Naive thymus-derived CD4-positive, alpha-beta T cell (primary cell): ENCODE measurements around the gene INTS1. TPM values are rescaled to one million over a fixed set of nuclear protein-coding genes. Genes with fewer than 3 reads are reported as not detected.

Experiments
- ATAC-seq: fragments of 150-1000 bp; cut with Tn5 transposase; 2 replicates; pipeline ENCODE4 v1.10.0; 2021; ENCODE audit warnings: mild to moderate bottlenecking, moderate library complexity
- CTCF ChIA-PET: fragments of 350-600 bp; sonication (Branson Sonifier 250); formaldehyde crosslinking; loops from one replicate; lab custom pipeline; 2021; ENCODE audit warnings: antibody characterized with exemption; lab: Charles Lee
- POLR2A ChIA-PET: fragments of 350-600 bp; sonication (Branson Sonifier 250); formaldehyde crosslinking; loops from one replicate; lab custom pipeline; 2021; ENCODE audit warnings: antibody characterized with exemption, inconsistent platforms; lab: Charles Lee
- DNase-seq, 9 donors: peaks; one replicate each; pipeline versions ENCODE4 v3.0.0 to v3.0.0-alpha.2; 2020 to 2022; ENCODE audit warnings: mixed read lengths in 1 of 9
- H3K27ac ChIP-seq: one replicate; pipeline ENCODE4 v1.7.0; 2013; ENCODE audit warnings: mild to moderate bottlenecking, low read depth, low read length, moderate library complexity
- H3K27me3 ChIP-seq, 2 donors: one replicate each; pipeline ENCODE4 v1.7.0; 2013; ENCODE audit warnings: low read length in 2 of 2, mild to moderate bottlenecking in 2 of 2, moderate library complexity in 2 of 2; ENCODE audit not compliant: control insufficient read depth in 2 of 2, insufficient read depth in 2 of 2
- H3K36me3 ChIP-seq, 3 experiments: 1 replicate in 2 of 3; 2 replicates in 1 of 3; pipeline ENCODE4 v1.7.0; 2013; ENCODE audit warnings: low read length in 3 of 3, mild to moderate bottlenecking in 3 of 3, moderate library complexity in 1 of 3; ENCODE audit not compliant: insufficient read depth in 3 of 3, control insufficient read depth in 2 of 3
- H3K4me1 ChIP-seq, 2 donors: one replicate each; pipeline ENCODE4 v1.7.0; 2013; ENCODE audit warnings: low read length in 2 of 2, mild to moderate bottlenecking in 2 of 2, moderate library complexity in 1 of 2; ENCODE audit not compliant: control insufficient read depth in 2 of 2, insufficient read depth in 2 of 2
- H3K4me3 ChIP-seq: 2 replicates; pipeline ENCODE4 v1.7.0; 2013; ENCODE audit warnings: mild to moderate bottlenecking, low read length
- H3K9me3 ChIP-seq, 3 experiments: 1 replicate in 2 of 3; 2 replicates in 1 of 3; pipeline ENCODE4 v1.7.0; 2013; ENCODE audit warnings: low read length in 3 of 3; ENCODE audit not compliant: control insufficient read depth in 2 of 3
- H3K27ac Mint-ChIP-seq, 9 donors: one replicate each; pipeline ENCODE4 v1.8.0; 2020 to 2022; ENCODE audit warnings: mixed read lengths in 9 of 9, mild to moderate bottlenecking in 8 of 9, moderate library complexity in 5 of 9, inconsistent platforms in 2 of 9
- H3K27me3 Mint-ChIP-seq, 5 donors: one replicate each; pipeline ENCODE4 v1.8.0; 2021 to 2022; ENCODE audit warnings: mixed read lengths in 5 of 5, mild to moderate bottlenecking in 1 of 5
- H3K36me3 Mint-ChIP-seq, 5 donors: one replicate each; pipeline ENCODE4 v1.8.0; 2020 to 2022; ENCODE audit warnings: mixed read lengths in 5 of 5, mild to moderate bottlenecking in 3 of 5, inconsistent platforms in 1 of 5
- H3K4me1 Mint-ChIP-seq, 7 donors: one replicate each; pipeline ENCODE4 v1.8.0; 2020 to 2022; ENCODE audit warnings: mixed read lengths in 7 of 7, mild to moderate bottlenecking in 3 of 7, inconsistent platforms in 1 of 7
- H3K4me3 Mint-ChIP-seq, 10 donors: one replicate each; pipeline ENCODE4 v1.8.0; 2020 to 2022; ENCODE audit warnings: mild to moderate bottlenecking in 10 of 10, mixed read lengths in 10 of 10, moderate library complexity in 6 of 10, inconsistent platforms in 2 of 10
- H3K9me3 Mint-ChIP-seq, 11 donors: one replicate each; pipeline ENCODE4 v1.8.0; 2020 to 2022; ENCODE audit warnings: mixed read lengths in 11 of 11, mild to moderate bottlenecking in 4 of 11, inconsistent platforms in 1 of 11, moderate library complexity in 1 of 11
- intact Hi-C, 2 donors: fragments of 100-400 bp; cut with micrococcal nuclease; formaldehyde crosslinking; loops; one replicate each; pipeline ENCODE4 v1.15.1; 2023
- polyA plus RNA-seq, 2 donors: library from polyadenylated mRNA; unstranded; fragments of 300-500 nt; fragmentation: Illumina TruSeq; gene quantifications; one replicate each; pipeline ENCODE4 v1.2.3, GENCODE V29; 2021
- total RNA-seq, 6 experiments: library from RNA in 5 of 6; stranded (reverse) in 5 of 6; gene quantifications; 1 replicate in 5 of 6; 2 replicates in 1 of 6; pipeline ENCODE4 v1.2.3 and lab custom pipeline; 2021 to 2026

Gene INTS1
- total and polyA plus RNA-seq, 7 experiments from 2014 or later, result 15.1 to 157 (median 103) TPM

- intact Hi-C loops, result no loop called here
- H3K36me3 Mint-ChIP-seq, result peaks cover 4 to 39% (median 12%) of the 10 kb centered on the region in 5 donors
- no peak overlapping the region for H3K27ac Mint-ChIP-seq
- no peaks in the 10 kb centered on the region for H3K9me3 ChIP-seq
- H3K4me3 ChIP-seq, result no peak overlapping the region
- H3K4me3 Mint-ChIP-seq, result no peak overlapping the region
- POLR2A ChIA-PET, result no interaction called here
- peaks cover 5 to 99% (median 20%) of the 10 kb centered on the region in 3 experiments for H3K36me3 ChIP-seq
- H3K9me3 Mint-ChIP-seq, result no peaks in the 10 kb centered on the region
- no peaks in the 10 kb centered on the region for H3K27me3 ChIP-seq
- no peaks in the 10 kb centered on the region for H3K4me1 Mint-ChIP-seq
- H3K27me3 Mint-ChIP-seq, result no peaks in the 10 kb centered on the region
- CTCF ChIA-PET, result no interaction called here
- H3K27ac ChIP-seq, result no peak overlapping the region
- no peak for DNase-seq
- no peak for ATAC-seq
- no peaks in the 10 kb centered on the region for H3K4me1 ChIP-seq
Observed at GRCh38 chr7:1488016-1488415, 16.2 kb downstream of the INTS1 start.

- ATAC-seq (no peak), DNase-seq (no peak)
- ChIA-PET CTCF (no interaction called here), POLR2A (no interaction called here)
- Mint-ChIP-seq H3K4me3 (no peak overlapping the region), H3K4me1 (no peaks in the 10 kb centered on the region), H3K27ac (no peak overlapping the region), H3K27me3 (no peaks in the 10 kb centered on the region), H3K36me3 (peaks cover 3 to 38% (median 12%) of the 10 kb centered on the region in 5 donors), H3K9me3 (no peaks in the 10 kb centered on the region)
- H3K27me3 ChIP-seq, result no peaks in the 10 kb centered on the region
- intact Hi-C loops, result no loop called here
- no peaks in the 10 kb centered on the region for H3K4me1 ChIP-seq
- H3K9me3 ChIP-seq, result no peaks in the 10 kb centered on the region
- H3K36me3 ChIP-seq, result peaks cover 5 to 100% (median 20%) of the 10 kb centered on the region in 3 experiments
- no peak overlapping the region for H3K27ac ChIP-seq
- H3K4me3 ChIP-seq, result no peak overlapping the region
Observed at GRCh38 chr7:1487466-1487865, 16.7 kb downstream of the INTS1 start.

GRCh38 chr7:1486571-1486970, 17.6 kb downstream of the INTS1 start:
- POLR2A ChIA-PET, result no interaction called here

GRCh38 chr7:1485156-1485555, 19.0 kb downstream of the INTS1 start:
- CTCF ChIA-PET, result no interaction called here
- H3K36me3 Mint-ChIP-seq, result peaks cover 0 to 28% (median 7%) of the 10 kb centered on the region in 5 donors

More at GRCh38 chr7:1486571-1486970, 17.6 kb downstream of the INTS1 start:
- Mint-ChIP-seq H3K27me3 (no peaks in the 10 kb centered on the region), H3K4me3 (no peak overlapping the region), H3K36me3 (peaks cover 0 to 35% (median 12%) of the 10 kb centered on the region in 5 donors), H3K27ac (no peak overlapping the region), H3K4me1 (peaks cover 0 to 2% (median 0%) of the 10 kb centered on the region in 7 donors), H3K9me3 (no peaks in the 10 kb centered on the region)
- no peak for DNase-seq
- CTCF ChIA-PET, result interaction anchor here (0.6 kb wide), 1 partner anchor 1992 kb away, joined by 4 read pairs; no protein-coding TSS in a partner anchor
- H3K4me3 ChIP-seq, result no peak overlapping the region
- peaks cover 5 to 100% (median 20%) of the 10 kb centered on the region in 3 experiments for H3K36me3 ChIP-seq
- no peak for ATAC-seq
- H3K27me3 ChIP-seq, result no peaks in the 10 kb centered on the region
- no peaks in the 10 kb centered on the region for H3K9me3 ChIP-seq
- no peak overlapping the region for H3K27ac ChIP-seq
- intact Hi-C loops, result no loop called here
- H3K4me1 ChIP-seq, result no peaks in the 10 kb centered on the region

GRCh38 chr7:1484569-1484968, 19.6 kb downstream of the INTS1 start:
- intact Hi-C loops, result no loop called here
- DNase-seq (no peak), ATAC-seq (no peak)
- H3K27me3 ChIP-seq, result no peaks in the 10 kb centered on the region
- no peak overlapping the region for H3K4me3 ChIP-seq
- peaks cover 0 to 2% (median 0%) of the 10 kb centered on the region in 7 donors for H3K4me1 Mint-ChIP-seq
- H3K27ac Mint-ChIP-seq, result no peak overlapping the region
- no peaks in the 10 kb centered on the region for H3K9me3 Mint-ChIP-seq
- POLR2A ChIA-PET, result no interaction called here
- no peak overlapping the region for H3K4me3 Mint-ChIP-seq
- H3K4me1 ChIP-seq, result no peaks in the 10 kb centered on the region
- no peak overlapping the region for H3K27ac ChIP-seq
- H3K36me3 Mint-ChIP-seq, result peaks cover 0 to 22% (median 7%) of the 10 kb centered on the region in 5 donors
- CTCF ChIA-PET, result no interaction called here
- H3K9me3 ChIP-seq, result no peaks in the 10 kb centered on the region
- no peaks in the 10 kb centered on the region for H3K27me3 Mint-ChIP-seq
- peaks cover 0 to 100% (median 16%) of the 10 kb centered on the region in 3 experiments for H3K36me3 ChIP-seq

More at GRCh38 chr7:1485156-1485555, 19.0 kb downstream of the INTS1 start:
- Mint-ChIP-seq H3K27me3 (no peaks in the 10 kb centered on the region), H3K4me3 (no peak overlapping the region), H3K27ac (no peak overlapping the region), H3K9me3 (no peaks in the 10 kb centered on the region), H3K4me1 (peaks cover 0 to 2% (median 0%) of the 10 kb centered on the region in 7 donors)
- Histone ChIP-seq H3K4me3 (no peak overlapping the region), H3K4me1 (no peaks in the 10 kb centered on the region), H3K36me3 (peaks cover 0 to 100% (median 17%) of the 10 kb centered on the region in 3 experiments), H3K9me3 (no peaks in the 10 kb centered on the region), H3K27ac (no peak overlapping the region), H3K27me3 (no peaks in the 10 kb centered on the region)
- POLR2A ChIA-PET, result interaction anchor here (1.2 kb wide), 1 partner anchor 9 kb away, joined by 5 read pairs; no protein-coding TSS in a partner anchor
- ATAC-seq (no peak), DNase-seq (no peak)
- intact Hi-C loops, result no loop called here

GRCh38 chr7:1483536-1484505, 20.4 kb downstream of the INTS1 start:
- Mint-ChIP-seq H3K4me1 (peaks cover 0 to 2% (median 0%) of the 10 kb centered on the region in 7 donors), H3K36me3 (peaks cover 0 to 17% (median 7%) of the 10 kb centered on the region in 5 donors), H3K9me3 (no peaks in the 10 kb centered on the region), H3K27me3 (no peaks in the 10 kb centered on the region), H3K27ac (no peak overlapping the region), H3K4me3 (no peak overlapping the region)
- no peak overlapping the region for H3K27ac ChIP-seq
- CTCF ChIA-PET, result interaction anchor here (0.6 kb wide), 1 partner anchor 1209 kb away, joined by 3 read pairs; no protein-coding TSS in a partner anchor
- intact Hi-C loops, result no loop called here
- ATAC-seq, result no peak
- no peaks in the 10 kb centered on the region for H3K4me1 ChIP-seq
- POLR2A ChIA-PET, result no interaction called here
- no peak overlapping the region for H3K4me3 ChIP-seq
- no peaks in the 10 kb centered on the region for H3K9me3 ChIP-seq
- no peak for DNase-seq
- H3K36me3 ChIP-seq, result peaks cover 0 to 100% (median 11%) of the 10 kb centered on the region in 3 experiments
- no peaks in the 10 kb centered on the region for H3K27me3 ChIP-seq
